ENCODE results near the gene FAT2. TPM values are rescaled to one million over a fixed set of nuclear protein-coding genes. Genes with fewer than 3 reads are reported as not detected.

The FAT2 gene
- total RNA-seq, 2 donors from 2014 or later = not detected

DNA sequence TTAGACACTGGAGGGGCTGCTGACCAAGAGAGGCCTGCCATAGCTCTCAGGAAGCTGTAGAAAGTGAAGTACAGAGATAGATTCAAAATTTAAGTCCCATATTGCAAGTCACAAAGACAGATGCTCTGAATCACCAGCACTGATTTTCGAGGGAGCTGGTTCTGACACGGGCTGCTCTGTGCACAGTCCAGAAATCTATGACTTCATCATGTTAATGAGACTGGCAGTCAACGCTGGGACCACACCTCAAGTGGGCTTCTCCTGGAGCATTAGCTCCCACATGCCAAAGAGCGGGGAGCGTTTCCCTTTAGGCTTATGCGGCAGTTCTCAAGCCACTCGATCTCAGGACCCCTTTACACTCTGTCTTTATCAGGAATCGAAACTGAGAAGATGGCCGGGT, 34.2 kb upstream of the FAT2 start:
- no peak overlapping the region for H3K4me3 ChIP-seq
- intact Hi-C loops (cut with DNase I) = no loop called here

DNA sequence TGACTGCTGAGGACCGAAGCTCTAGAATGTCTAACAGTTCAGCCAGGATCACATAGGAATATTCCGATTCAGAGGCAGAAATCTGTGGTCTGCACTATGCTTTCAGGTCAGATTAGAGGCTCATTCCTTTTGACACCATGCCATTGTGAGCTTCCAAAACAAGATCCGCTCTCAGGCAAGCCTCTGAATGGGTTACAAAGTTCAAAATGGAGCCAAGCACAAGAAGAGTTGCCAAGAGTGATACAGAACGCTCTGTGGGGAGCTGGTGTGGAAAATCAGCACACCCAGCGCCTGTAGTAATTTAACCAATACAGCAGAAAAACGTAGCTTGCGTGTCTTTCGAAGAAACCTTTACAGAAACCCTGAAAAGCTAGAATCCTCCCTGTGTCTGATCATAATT, 33.3 kb upstream of the FAT2 start:
- Histone ChIP-seq H3K4me3 (no peak overlapping the region), H3K4me1 (no peaks in the 10 kb centered on the region), H3K9me3 (no peaks in the 10 kb centered on the region)

More for the DNA sequence above, 34.2 kb upstream of the FAT2 start:
- TF ChIP-seq CTCF (IDR thresholded peaks at IDR 0.05) = no peak
- Histone ChIP-seq H3K27ac (no peak overlapping the region), H3K9ac (ENCODE audit: low read depth in 2 of 2, low read length in 2 of 2) (no peak overlapping the region), H3K27me3 (no peaks in the 10 kb centered on the region), H3K9me3 (no peaks in the 10 kb centered on the region), H3K36me3 (no peaks in the 10 kb centered on the region), H3K4me1 (no peaks in the 10 kb centered on the region)
- no peak for DNase-seq

GRCh38 chr5:151622367-151623088, 31.4 kb upstream of the FAT2 start:
- Histone ChIP-seq H3K9ac (ENCODE audit: low read depth in 2 of 2, low read length in 2 of 2) (no peak overlapping the region), H3K4me1 (no peaks in the 10 kb centered on the region), H3K36me3 (no peaks in the 10 kb centered on the region), H3K4me3 (no peak overlapping the region), H3K27me3 (no peaks in the 10 kb centered on the region), H3K9me3 (no peaks in the 10 kb centered on the region), H3K27ac (no peak overlapping the region)
- intact Hi-C loops (cut with DNase I) = no loop called here
- no peak for DNase-seq
- no peak for TF ChIP-seq CTCF (IDR thresholded peaks at IDR 0.05)

More for the DNA sequence above, 33.3 kb upstream of the FAT2 start:
- TF ChIP-seq CTCF (IDR thresholded peaks at IDR 0.05) = no peak
- Histone ChIP-seq H3K36me3 (no peaks in the 10 kb centered on the region), H3K27me3 (no peaks in the 10 kb centered on the region), H3K9ac (ENCODE audit: low read depth in 2 of 2, low read length in 2 of 2) (no peak overlapping the region), H3K27ac (no peak overlapping the region)
- DNase-seq = no peak
- intact Hi-C loops (cut with DNase I) = no loop called here

DNA sequence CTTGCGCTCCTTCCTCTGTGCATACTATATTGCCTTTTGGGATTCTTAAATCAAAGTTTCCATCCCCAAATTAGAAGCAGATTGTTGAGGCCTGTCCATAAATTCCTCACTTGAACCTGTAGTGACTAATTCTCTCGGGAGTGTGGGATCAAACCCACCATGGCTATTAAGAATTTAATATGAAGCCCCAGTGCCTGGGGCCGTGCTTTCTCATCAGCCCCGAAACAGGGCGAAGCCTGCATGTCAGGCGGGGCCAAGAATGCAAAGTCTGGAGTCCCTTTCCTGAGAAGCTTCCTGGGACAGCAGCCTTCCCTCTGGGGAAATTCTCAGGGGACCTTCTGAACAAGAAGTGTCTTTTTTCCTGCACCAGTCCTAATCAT, 29.3 kb upstream of the FAT2 start:
- no peak overlapping the region for H3K4me3 ChIP-seq
- no peaks in the 10 kb centered on the region for H3K9me3 ChIP-seq
- H3K36me3 ChIP-seq = no peaks in the 10 kb centered on the region
- no peak for TF ChIP-seq CTCF (IDR thresholded peaks at IDR 0.05)
- no peak overlapping the region for H3K27ac ChIP-seq
- H3K4me1 ChIP-seq = no peaks in the 10 kb centered on the region
- no peaks in the 10 kb centered on the region for H3K27me3 ChIP-seq
- H3K9ac ChIP-seq (ENCODE audit: low read depth in 2 of 2, low read length in 2 of 2) = no peak overlapping the region
- no peak for DNase-seq
- intact Hi-C loops (cut with DNase I) = no loop called here

- Histone ChIP-seq H3K36me3 (no peaks in the 10 kb centered on the region), H3K27me3 (no peaks in the 10 kb centered on the region), H3K4me1 (no peaks in the 10 kb centered on the region), H3K9me3 (no peaks in the 10 kb centered on the region), H3K27ac (no peak overlapping the region), H3K4me3 (no peak overlapping the region), H3K9ac (ENCODE audit: low read depth in 2 of 2, low read length in 2 of 2) (no peak overlapping the region)
- no peak for DNase-seq
- intact Hi-C loops (cut with DNase I) = no loop called here
- no peak for TF ChIP-seq CTCF (IDR thresholded peaks at IDR 0.05)
Measured at GRCh38 chr5:151619812-151620460, 28.8 kb upstream of the FAT2 start.

All from colonic mucosa (tissue), 4 donors.